Smooth muscle cell (in vitro differentiated cells): ENCODE data around the gene OXLD1. TPM values are rescaled to one million over a fixed set of nuclear protein-coding genes. Genes with fewer than 3 reads are reported as not detected.

ENCODE experiments used
- DNase-seq: peaks from one replicate; lab custom pipeline; 2025; ENCODE audit not compliant: unreplicated experiment; lab: John Stamatoyannopoulos, UW
- H2AFZ ChIP-seq: fragments of 200-600 bp; sonication (generic); 2 replicates; pipeline ENCODE4 v1.6.0; 2016; ENCODE audit warnings: antibody characterized with exemption, low read depth, mild to moderate bottlenecking
- H3F3A ChIP-seq: fragments of 200-600 bp; sonication (generic); 2 replicates; pipeline ENCODE4 v1.6.0; 2017; ENCODE audit warnings: antibody characterized with exemption, low read depth
- H3K27ac ChIP-seq: fragments of 200-600 bp; sonication (generic); 2 replicates; pipeline ENCODE4 v1.5.1; 2016; ENCODE audit warnings: low read depth, mild to moderate bottlenecking
- H3K27me3 ChIP-seq: fragments of 200-600 bp; sonication (generic); 2 replicates; pipeline ENCODE4 v1.6.1; 2016; ENCODE audit warnings: low read depth, mild to moderate bottlenecking
- H3K36me3 ChIP-seq: fragments of 200-600 bp; sonication (generic); 2 replicates; pipeline ENCODE4 v1.5.1; 2016; ENCODE audit warnings: low read depth
- H3K4me1 ChIP-seq: fragments of 200-600 bp; sonication (generic); 2 replicates; pipeline ENCODE4 v1.5.1; 2016; ENCODE audit warnings: low read depth
- H3K4me2 ChIP-seq: fragments of 200-600 bp; sonication (generic); 2 replicates; pipeline ENCODE4 v1.6.0; 2016; ENCODE audit warnings: mild to moderate bottlenecking
- H3K4me3 ChIP-seq: fragments of 200-600 bp; sonication (generic); 2 replicates; pipeline ENCODE4 v1.5.1; 2016; ENCODE audit warnings: mild to moderate bottlenecking
- H3K79me2 ChIP-seq: fragments of 200-600 bp; sonication (generic); 2 replicates; pipeline ENCODE4 v1.6.0; 2016; ENCODE audit warnings: low read depth, mild to moderate bottlenecking
- H3K9ac ChIP-seq: fragments of 200-600 bp; sonication (generic); 2 replicates; pipeline ENCODE4 v1.6.0; 2016; ENCODE audit warnings: low read depth
- H3K9me3 ChIP-seq: fragments of 200-600 bp; sonication (generic); replicated peaks from 2 replicates; pipeline ENCODE4 v1.5.1; 2016; ENCODE audit warnings: low read depth
- H4K20me1 ChIP-seq: fragments of 200-600 bp; sonication (generic); 2 replicates; pipeline ENCODE4 v1.6.0; 2016; ENCODE audit warnings: low read depth
- WGBS: methylation state at CpG from one replicate; pipeline ENCODE4 v1.1.7; 2016; ENCODE audit warnings: low lambda C conversion rate; 5-methylcytosine and 5-hydroxymethylcytosine counted together
- polyA plus RNA-seq: library from polyadenylated mRNA; unstranded; fragments of >200 nt; fragmentation: Nextera tagmentation; extraction: Ambion mirVana; gene quantifications from 2 replicates; pipeline ENCODE4 v1.2.1, GENCODE V29; 2016
- total RNA-seq: library from RNA; depleted of rRNA; stranded (reverse); fragments of >200 nt; gene quantifications from 2 replicates; pipeline ENCODE4 v1.2.3, GENCODE V29; 2014
- TF ChIP-seq, protein P1 (sequence below): fragments of 200-600 bp; sonication (generic); IDR thresholded peaks from 2 replicates; pipeline ENCODE4 v1.5.1; 2017; ENCODE audit warnings: borderline replicate concordance, mild to moderate bottlenecking, antibody characterized with exemption; ENCODE audit not compliant: insufficient read depth, poor library complexity, severe bottlenecking

OXLD1 gene
- total and polyA plus RNA-seq, 2 experiments from 2014 or later, result 13.0 to 32.3 TPM

DNA sequence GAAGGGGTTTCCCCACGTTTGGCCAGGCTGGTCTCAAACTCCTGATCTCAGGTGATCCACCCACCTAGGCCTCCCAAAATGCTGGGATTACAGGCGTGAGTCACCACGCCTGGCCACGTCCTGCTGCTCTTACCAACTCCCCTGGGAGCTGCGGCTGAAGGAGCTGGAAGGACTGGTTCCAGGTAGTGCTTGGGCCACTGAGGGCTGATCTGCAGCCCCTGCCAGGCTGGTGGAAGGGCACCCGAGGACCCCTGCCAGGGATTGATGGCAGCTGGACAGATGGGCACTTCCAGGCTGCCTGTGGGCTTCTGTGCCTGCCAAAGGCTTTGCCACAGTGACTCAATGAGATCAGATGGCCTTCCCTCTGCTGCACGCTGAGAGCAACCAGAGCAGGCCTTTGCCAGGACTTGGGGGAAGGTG is 2.3 kb downstream of the OXLD1 start:
- Histone ChIP-seq H3K36me3 (no peaks in the 10 kb centered on the region), H3F3A (no peaks in the 10 kb centered on the region), H3K4me3 (no peak overlapping the region), H2AFZ (no peak overlapping the region), H3K79me2 (peaks cover 26% of the 10 kb centered on the region), H3K9ac (no peak overlapping the region), H3K27me3 (no peaks in the 10 kb centered on the region), H4K20me1 (no peaks in the 10 kb centered on the region), H3K4me2 (no peak overlapping the region), H3K27ac (no peak overlapping the region), H3K9me3 (no peaks in the 10 kb centered on the region), H3K4me1 (peaks cover 8% of the 10 kb centered on the region)
- 81% methylated on average over 7 of the region's 7 CpGs for WGBS
- DNase-seq, result no peak
- TF ChIP-seq, protein P1, sequence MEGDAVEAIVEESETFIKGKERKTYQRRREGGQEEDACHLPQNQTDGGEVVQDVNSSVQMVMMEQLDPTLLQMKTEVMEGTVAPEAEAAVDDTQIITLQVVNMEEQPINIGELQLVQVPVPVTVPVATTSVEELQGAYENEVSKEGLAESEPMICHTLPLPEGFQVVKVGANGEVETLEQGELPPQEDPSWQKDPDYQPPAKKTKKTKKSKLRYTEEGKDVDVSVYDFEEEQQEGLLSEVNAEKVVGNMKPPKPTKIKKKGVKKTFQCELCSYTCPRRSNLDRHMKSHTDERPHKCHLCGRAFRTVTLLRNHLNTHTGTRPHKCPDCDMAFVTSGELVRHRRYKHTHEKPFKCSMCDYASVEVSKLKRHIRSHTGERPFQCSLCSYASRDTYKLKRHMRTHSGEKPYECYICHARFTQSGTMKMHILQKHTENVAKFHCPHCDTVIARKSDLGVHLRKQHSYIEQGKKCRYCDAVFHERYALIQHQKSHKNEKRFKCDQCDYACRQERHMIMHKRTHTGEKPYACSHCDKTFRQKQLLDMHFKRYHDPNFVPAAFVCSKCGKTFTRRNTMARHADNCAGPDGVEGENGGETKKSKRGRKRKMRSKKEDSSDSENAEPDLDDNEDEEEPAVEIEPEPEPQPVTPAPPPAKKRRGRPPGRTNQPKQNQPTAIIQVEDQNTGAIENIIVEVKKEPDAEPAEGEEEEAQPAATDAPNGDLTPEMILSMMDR, result no peak

DNA sequence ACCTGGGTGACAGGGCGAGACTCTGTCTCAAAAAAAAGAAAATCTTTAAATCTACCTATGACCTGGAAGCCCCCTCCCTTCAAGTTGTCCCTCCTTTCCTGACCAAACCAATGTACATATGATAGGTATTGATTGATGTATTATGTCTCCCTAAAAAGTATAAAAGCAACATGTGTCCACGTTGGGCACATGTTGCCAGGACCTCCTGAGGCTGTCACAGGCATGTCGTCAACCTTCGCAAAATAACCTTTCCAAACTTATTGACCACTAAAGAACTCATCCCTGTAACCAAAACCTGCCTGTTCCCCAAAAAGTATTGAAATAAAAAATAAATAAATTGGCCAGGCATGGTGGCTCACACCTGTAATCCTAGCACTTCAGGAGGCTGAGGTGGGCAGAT is 4.4 kb downstream of the OXLD1 start:
- Histone ChIP-seq H3K27me3 (no peaks in the 10 kb centered on the region), H3K4me1 (peaks cover under 1% of the 10 kb centered on the region), H4K20me1 (no peaks in the 10 kb centered on the region), H3K4me3 (no peak overlapping the region), H3F3A (no peaks in the 10 kb centered on the region), H3K4me2 (no peak overlapping the region), H3K79me2 (peaks cover 13% of the 10 kb centered on the region), H3K9me3 (no peaks in the 10 kb centered on the region), H3K9ac (no peak overlapping the region), H2AFZ (no peak overlapping the region), H3K27ac (no peak overlapping the region), H3K36me3 (no peaks in the 10 kb centered on the region)
- TF ChIP-seq, protein P1, result no peak
- WGBS, result 96% methylated on average over 4 of the region's 4 CpGs
- DNase-seq, result no peak

DNA sequence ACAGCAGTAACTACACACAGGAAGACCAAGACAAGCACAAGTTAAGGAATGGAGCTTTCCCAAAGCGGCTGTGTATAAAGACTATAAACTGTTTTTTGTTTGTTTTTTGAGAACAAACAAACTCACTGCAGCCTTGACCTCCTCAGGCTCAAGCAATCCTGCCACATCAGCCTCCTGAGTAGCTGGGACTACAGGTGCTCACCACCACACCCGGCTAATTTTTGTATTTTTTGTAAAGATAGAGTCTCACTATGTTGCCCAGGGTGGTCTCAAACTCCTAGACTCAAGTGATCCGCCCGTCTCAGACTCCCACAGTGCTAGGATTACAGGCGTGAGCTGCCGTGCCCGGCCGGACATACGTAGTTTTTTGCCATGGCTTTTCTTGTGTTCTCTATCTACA is 6.0 kb downstream of the OXLD1 start:
- Histone ChIP-seq H3K27me3 (no peaks in the 10 kb centered on the region), H4K20me1 (no peaks in the 10 kb centered on the region), H3K9ac (no peak overlapping the region), H3K79me2 (peaks cover 10% of the 10 kb centered on the region), H3K27ac (no peak overlapping the region), H3K4me3 (no peak overlapping the region), H3K9me3 (no peaks in the 10 kb centered on the region), H2AFZ (no peak overlapping the region), H3K4me2 (no peak overlapping the region), H3K36me3 (no peaks in the 10 kb centered on the region), H3K4me1 (no peaks in the 10 kb centered on the region), H3F3A (no peaks in the 10 kb centered on the region)
- TF ChIP-seq, protein P1, result no peak
- no peak for DNase-seq
- 94% methylated on average over 9 of the region's 9 CpGs for WGBS

DNA sequence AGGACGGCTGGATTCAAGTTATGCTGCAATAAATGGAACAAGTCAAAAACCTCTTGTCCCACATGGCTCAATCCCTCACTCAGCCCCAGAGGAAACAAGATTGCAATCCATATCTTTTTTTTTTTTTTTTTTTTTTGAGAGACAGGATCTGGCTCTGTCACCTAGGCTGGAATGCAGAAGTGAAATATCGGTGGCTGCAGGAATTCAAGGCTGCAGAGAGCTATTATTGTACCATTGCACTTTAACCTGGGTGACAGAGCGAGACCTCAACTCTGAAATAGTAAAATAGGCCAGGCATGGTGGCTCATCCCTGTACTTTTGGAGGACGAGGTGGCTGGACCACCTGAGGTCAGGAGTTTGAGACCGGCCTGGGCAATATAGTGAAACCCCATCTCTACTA is 7.4 kb downstream of the OXLD1 start:
- Histone ChIP-seq H3F3A (no peaks in the 10 kb centered on the region), H3K36me3 (no peaks in the 10 kb centered on the region), H3K79me2 (no peaks in the 10 kb centered on the region), H4K20me1 (no peaks in the 10 kb centered on the region), H2AFZ (no peak overlapping the region), H3K4me3 (no peak overlapping the region), H3K4me1 (no peaks in the 10 kb centered on the region), H3K4me2 (no peak overlapping the region), H3K9ac (no peak overlapping the region), H3K27ac (no peak overlapping the region), H3K9me3 (no peaks in the 10 kb centered on the region), H3K27me3 (no peaks in the 10 kb centered on the region)
- 87% methylated on average over 5 of the region's 5 CpGs for WGBS
- TF ChIP-seq, protein P1, result no peak
- no peak for DNase-seq
